HEK293 (cell line): Measurements from ENCODE around the gene RTN4RL2.

Experiments used
- CTCF ChIP-seq: fragments of 450-650 bp; formaldehyde crosslinking; IDR thresholded peaks from 2 replicates; pipeline ENCODE4 v1.5.1; 2016; ENCODE audit warnings: missing biosample characterization, missing genetic modification characterization
- KLF16 ChIP-seq: fragments of 450-650 bp; formaldehyde crosslinking; IDR thresholded peaks from 2 replicates; pipeline ENCODE4 v1.5.1; 2017; ENCODE audit warnings: missing biosample characterization, missing genetic modification characterization
- PRDM2 ChIP-seq: fragments of 450-650 bp; formaldehyde crosslinking; IDR thresholded peaks from 2 replicates; pipeline ENCODE4 v1.5.1; 2016; ENCODE audit warnings: missing biosample characterization, missing genetic modification characterization, borderline replicate concordance
- REST ChIP-seq: fragments of 450-650 bp; formaldehyde crosslinking; IDR thresholded peaks from 2 replicates; pipeline ENCODE4 v1.5.1; 2016; ENCODE audit warnings: missing biosample characterization, missing genetic modification characterization
- SP2 ChIP-seq: fragments of 450-650 bp; formaldehyde crosslinking; IDR thresholded peaks from 2 replicates; pipeline ENCODE4 v1.5.1; 2016; ENCODE audit warnings: missing biosample characterization, missing genetic modification characterization
- ZBTB1 ChIP-seq: fragments of 450-650 bp; formaldehyde crosslinking; IDR thresholded peaks from 2 replicates; pipeline ENCODE4 v1.5.1; 2016; ENCODE audit warnings: missing biosample characterization, missing genetic modification characterization
- ZBTB26 ChIP-seq: fragments of 450-650 bp; formaldehyde crosslinking; optimal IDR thresholded peaks from 2 replicates; pipeline ENCODE3; 2016; ENCODE audit warnings: missing biosample characterization, mild to moderate bottlenecking, missing genetic modification characterization
- ZBTB8A ChIP-seq: fragments of 450-650 bp; formaldehyde crosslinking; IDR thresholded peaks from 2 replicates; pipeline ENCODE4 v1.5.1; 2016; ENCODE audit warnings: missing biosample characterization, missing genetic modification characterization
- ZFP41 ChIP-seq: fragments of 450-650 bp; formaldehyde crosslinking; IDR thresholded peaks from 2 replicates; pipeline ENCODE4 v1.5.1; 2016; ENCODE audit warnings: missing biosample characterization, missing genetic modification characterization, borderline replicate concordance
- ZNF274 ChIP-seq, 2 experiments: fragments of 200-500 bp in 1 of 2; fragments of 450-650 bp in 1 of 2; sonication (Bioruptor generic) in 1 of 2; formaldehyde crosslinking in 1 of 2; IDR thresholded peaks; 2 replicates each; pipeline versions ENCODE4 v1.5.1 to v1.6.1; 2014 to 2016; ENCODE audit warnings: borderline replicate concordance in 1 of 2, inconsistent platforms in 1 of 2, low read length in 1 of 2, missing biosample characterization in 1 of 2, missing genetic modification characterization in 1 of 2
- ZNF311 ChIP-seq: fragments of 450-650 bp; formaldehyde crosslinking; IDR thresholded peaks from 2 replicates; pipeline ENCODE4 v1.5.1; 2017; ENCODE audit warnings: missing biosample characterization, missing genetic modification characterization, borderline replicate concordance
- ZNF350 ChIP-seq: fragments of 450-650 bp; formaldehyde crosslinking; IDR thresholded peaks from 2 replicates; pipeline ENCODE4 v1.5.0; 2017; ENCODE audit warnings: missing biosample characterization, mild to moderate bottlenecking, missing genetic modification characterization
- ZNF488 ChIP-seq: fragments of 450-650 bp; formaldehyde crosslinking; IDR thresholded peaks from 2 replicates; pipeline ENCODE4 v1.5.1; 2016; ENCODE audit warnings: missing biosample characterization, missing genetic modification characterization

GRCh38 chr11:57464539-57465181, 4.3 kb downstream of the RTN4RL2 start:
- TF ChIP-seq REST (tag by site-specific recombination) (no peak), CTCF (no peak), ZBTB8A (tag by site-specific recombination) (no peak), ZNF274 (IDR thresholded peaks at IDR 0.05; ENCODE audit: low read length) (no peak), ZNF274 (tag by site-specific recombination; IDR thresholded peaks at IDR 0.05; ENCODE audit: borderline replicate concordance) (no peak), SP2 (tag by site-specific recombination) (no peak), KLF16 (tag by site-specific recombination) (no peak), ZNF350 (tag by site-specific recombination) (no peak), PRDM2 (tag by site-specific recombination) (no peak), ZBTB1 (tag by site-specific recombination) (no peak), ZNF311 (tag by site-specific recombination) (no peak), ZFP41 (tag by site-specific recombination) (no peak), ZBTB26 (tag by site-specific recombination) (no peak), ZNF488 (no peak)
